Heart right ventricle (tissue), 16 donors: ENCODE results near the gene AARSD1. TPM values are rescaled to one million over a fixed set of nuclear protein-coding genes. Genes with fewer than 3 reads are reported as not detected.
A peak's percentile ranks its signal among the peaks of the same experiment; 100 is the strongest.

ENCODE experiments used
- ATAC-seq, 8 donors: fragments of 200-7000 bp; cut with Tn5 transposase; one replicate each; pipeline ENCODE4 v1.9.1; 2020; ENCODE audit warnings: mild to moderate bottlenecking in 8 of 8, moderate library complexity in 8 of 8, moderate number of reproducible peaks in 1 of 8
- DNase-seq, 2 donors: peaks; one replicate each; pipeline ENCODE4 v3.0.0-alpha.2; 2020
- H3K27ac ChIP-seq, 10 donors: fragments of 200-600 bp; sonication (generic) in 2 of 10; one replicate each; pipeline versions ENCODE4 v1.5.0 to v1.8.0; 2020 to 2022; ENCODE audit warnings: mild to moderate bottlenecking in 3 of 10
- H3K27me3 ChIP-seq, 7 donors: fragments of 200-600 bp; one replicate each; pipeline ENCODE4 v1.8.0; 2021 to 2022; ENCODE audit warnings: mild to moderate bottlenecking in 2 of 7
- H3K36me3 ChIP-seq, 9 donors: fragments of 200-600 bp; sonication (generic) in 1 of 9; one replicate each; pipeline versions ENCODE4 v1.5.0 to v1.8.0; 2020 to 2022; ENCODE audit warnings: mild to moderate bottlenecking in 2 of 9
- H3K4me1 ChIP-seq, 9 donors: fragments of 200-600 bp; sonication (generic) in 1 of 9; one replicate each; pipeline versions ENCODE4 v1.5.0 to v1.8.0; 2020 to 2022; ENCODE audit warnings: mild to moderate bottlenecking in 4 of 9
- H3K4me3 ChIP-seq, 10 donors: fragments of 200-600 bp; sonication (generic) in 2 of 10; one replicate each; pipeline versions ENCODE4 v1.5.0 to v1.8.0; 2020 to 2022; ENCODE audit warnings: mild to moderate bottlenecking in 7 of 10, moderate library complexity in 2 of 10
- H3K9me3 ChIP-seq, 11 donors: fragments of 200-600 bp in 10 of 11; sonication (generic) in 2 of 11; one replicate each; pipeline versions ENCODE4 v1.5.0 to v1.8.0; 2013 to 2022; ENCODE audit warnings: mild to moderate bottlenecking in 2 of 11, control low read depth in 1 of 11, moderate library complexity in 1 of 11
- WGBS, 2 donors: extraction: QIAGEN DNeasy Blood & Tissue Kit; methylation state at CpG; one replicate each; pipeline ENCODE4 v1.1.7; 2013; ENCODE audit warnings: inconsistent platforms in 1 of 2; 5-methylcytosine and 5-hydroxymethylcytosine counted together
- intact Hi-C, 10 donors: fragments of 100-400 bp; cut with DNase I; formaldehyde crosslinking; loops; one replicate each; pipeline versions ENCODE4 v1.11.1 to v1.14.2; 2022
- long read RNA-seq, 3 donors: library from polyadenylated mRNA; unstranded; transcript quantifications; one replicate each; pipeline ENCODE4 v2.0.0, GENCODE V29; 2020 to 2021
- polyA plus RNA-seq, 2 donors: library from polyadenylated mRNA; stranded (reverse); fragments of 200-250 nt; gene quantifications; one replicate each; pipeline ENCODE4 v1.2.3, GENCODE V29; 2013
- total RNA-seq, 10 donors: library from RNA; stranded (reverse); fragmentation: NEBNext Ultra II Directional in 3 of 10; extraction: Animal tissue kit (Norgen Biotek cat#: 25700) in 3 of 10; gene quantifications; one replicate each; pipeline versions ENCODE4 v1.2.1 to v1.2.4, GENCODE V29; 2021 to 2023
- TF ChIP-seq, protein P1 (sequence below), 9 donors: fragments of 200-600 bp; sonication (generic) in 2 of 9; IDR thresholded peaks; one replicate each; pipeline versions ENCODE4 v1.5.0 to v1.8.0; 2021 to 2022; ENCODE audit warnings: antibody characterized with exemption in 9 of 9, mild to moderate bottlenecking in 5 of 9, moderate library complexity in 1 of 9
- donor health status: Arrhythmogenic right ventricular cardiomyopathy.
- donor health status: ischemic (EF 13 %, LVEDD 7.1; RV severe dilation, severe dysfunction).
- donor health status: healthy with polysubstance abuse.
- donor health status: DM: no; HTN: yes; CAD: no.
- donor health status: DM: no; HTN: no; CAD: no.
- donor health status: ischemic (EF 25% LVEDD 6.9; RV normal size, moderate dysfunction).
- donor health status: ischemic (EF 25% LVEDD 5.7; RV mildly dilated, moderate dysfunction).
- donor health status: healthy.
- donor health status: DM: yes; HTN: yes; CAD: no.
- donor health status: Ischemic cardiomyopathy.
- donor health status: ischemic (EF 35%, LVEDD 5.7; RV mildly dilated, moderate dysfunction).
- donor health status: nonischemic (EF 11% LVEDD 7.7; RV severe dilation, severe dysfunction).
- donor health status: DM: yes; HTN: yes; CAD: no.
- donor health status: PGD.
- donor health status: ischemic (EF 29% LVEDD 5.4; RV normal size, mild dysfunction).
- donor health status: nonischemic (EF 23%, LVEDD 6.1; RV moderate dilation, normal function).

The AARSD1 gene, protein sequence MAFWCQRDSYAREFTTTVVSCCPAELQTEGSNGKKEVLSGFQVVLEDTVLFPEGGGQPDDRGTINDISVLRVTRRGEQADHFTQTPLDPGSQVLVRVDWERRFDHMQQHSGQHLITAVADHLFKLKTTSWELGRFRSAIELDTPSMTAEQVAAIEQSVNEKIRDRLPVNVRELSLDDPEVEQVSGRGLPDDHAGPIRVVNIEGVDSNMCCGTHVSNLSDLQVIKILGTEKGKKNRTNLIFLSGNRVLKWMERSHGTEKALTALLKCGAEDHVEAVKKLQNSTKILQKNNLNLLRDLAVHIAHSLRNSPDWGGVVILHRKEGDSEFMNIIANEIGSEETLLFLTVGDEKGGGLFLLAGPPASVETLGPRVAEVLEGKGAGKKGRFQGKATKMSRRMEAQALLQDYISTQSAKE
- 10 to 100 TPM; 20.0 to 34.7 (median 28.9) TPM for total RNA-seq
- polyA plus RNA-seq: 100 to 1,000 TPM in 1 of 2 donors, 10 to 100 TPM in 1; 55.8 to 125 TPM
- long read RNA-seq, donor 1, transcript AARSD1-202 (12 exons, 1,322 nt): major isoform, 21 of 25 reads
- long read RNA-seq, donor 1, partial matches to known transcripts: 0 of 25 reads
- long read RNA-seq, donor 1, other reads (novel, unspliced or antisense): 3 of 25 reads
- long read RNA-seq, donor 2, transcript AARSD1-202 (12 exons, 1,322 nt): major isoform, 13 of 17 reads
- long read RNA-seq, donor 2, partial matches to known transcripts: 2 of 17 reads
- long read RNA-seq, donor 2, other reads (novel, unspliced or antisense): 2 of 17 reads
- long read RNA-seq, donor 3, transcript AARSD1-202 (12 exons, 1,322 nt): major isoform, 26 of 32 reads
- long read RNA-seq, donor 3, partial matches to known transcripts: 2 of 32 reads
- long read RNA-seq, donor 3, other reads (novel, unspliced or antisense): 3 of 32 reads

- peaks cover 0 to 36% (median 16%) of the 10 kb centered on the region in 9 donors for H3K36me3 ChIP-seq
- no peaks in the 10 kb centered on the region for H3K9me3 ChIP-seq
- H3K27me3 ChIP-seq: no peaks in the 10 kb centered on the region
- H3K4me1 ChIP-seq: peaks cover 0 to 17% (median 14%) of the 10 kb centered on the region in 9 donors
- H3K27ac ChIP-seq: peak within 1 kb of the TSS; percentile 0 to 93 (median 88)
- peak; percentile 91 for DNase-seq
- 1 to 2% methylated on average over 43 of the region's 43 CpGs for WGBS, 2 donors
- peak within 1 kb of the TSS; percentile 50 to 89 (median 77) for H3K4me3 ChIP-seq
- peak; percentile 94 to 99 (median 98) for ATAC-seq
- intact Hi-C loops: no loop called here
- TF ChIP-seq, protein P1, sequence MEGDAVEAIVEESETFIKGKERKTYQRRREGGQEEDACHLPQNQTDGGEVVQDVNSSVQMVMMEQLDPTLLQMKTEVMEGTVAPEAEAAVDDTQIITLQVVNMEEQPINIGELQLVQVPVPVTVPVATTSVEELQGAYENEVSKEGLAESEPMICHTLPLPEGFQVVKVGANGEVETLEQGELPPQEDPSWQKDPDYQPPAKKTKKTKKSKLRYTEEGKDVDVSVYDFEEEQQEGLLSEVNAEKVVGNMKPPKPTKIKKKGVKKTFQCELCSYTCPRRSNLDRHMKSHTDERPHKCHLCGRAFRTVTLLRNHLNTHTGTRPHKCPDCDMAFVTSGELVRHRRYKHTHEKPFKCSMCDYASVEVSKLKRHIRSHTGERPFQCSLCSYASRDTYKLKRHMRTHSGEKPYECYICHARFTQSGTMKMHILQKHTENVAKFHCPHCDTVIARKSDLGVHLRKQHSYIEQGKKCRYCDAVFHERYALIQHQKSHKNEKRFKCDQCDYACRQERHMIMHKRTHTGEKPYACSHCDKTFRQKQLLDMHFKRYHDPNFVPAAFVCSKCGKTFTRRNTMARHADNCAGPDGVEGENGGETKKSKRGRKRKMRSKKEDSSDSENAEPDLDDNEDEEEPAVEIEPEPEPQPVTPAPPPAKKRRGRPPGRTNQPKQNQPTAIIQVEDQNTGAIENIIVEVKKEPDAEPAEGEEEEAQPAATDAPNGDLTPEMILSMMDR (IDR thresholded peaks at IDR 0.05): no peak
These were observed at the start of gene AARSD1 for GRCh38 chr17:42964161-42964932. Gene AARSD1, minus strand, starts transcription at chr17:42964454. Its CDS starts 14 bp downstream, at chr17:42964440.

DNA sequence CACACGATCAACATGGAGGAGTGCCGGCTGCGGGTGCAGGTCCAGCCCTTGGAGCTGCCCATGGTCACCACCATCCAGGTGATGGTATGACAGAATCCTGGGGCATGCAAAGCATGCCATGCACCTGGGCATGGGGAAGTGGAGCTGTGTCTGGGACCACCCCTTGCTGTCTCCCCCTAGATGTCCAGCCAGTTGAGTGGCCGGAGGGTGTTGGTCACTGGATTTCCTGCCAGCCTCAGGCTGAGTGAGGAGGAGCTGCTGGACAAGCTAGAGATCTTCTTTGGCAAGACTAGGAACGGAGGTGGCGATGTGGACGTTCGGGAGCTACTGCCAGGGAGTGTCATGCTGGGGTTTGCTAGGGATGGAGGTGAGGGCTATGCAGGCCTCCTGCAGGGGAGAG is 49.0 kb upstream of the AARSD1 start:
- WGBS, 2 donors: 80 to 85% methylated on average over 8 of the region's 8 CpGs
- no peaks in the 10 kb centered on the region for H3K9me3 ChIP-seq
- no peaks in the 10 kb centered on the region for H3K27me3 ChIP-seq
- peaks cover 0 to 78% (median 4%) of the 10 kb centered on the region in 9 donors for H3K36me3 ChIP-seq
- H3K27ac ChIP-seq: peak overlapping the region in 6 of 10 donors; percentile 5 to 82 (median 60)
- intact Hi-C loops: no loop called here
- ATAC-seq (peak in 1 of 8 donors; percentile 12), DNase-seq (no peak)
- no peak overlapping the region for H3K4me3 ChIP-seq
- TF ChIP-seq, protein P1 (IDR thresholded peaks at IDR 0.05): no peak
- peaks cover 22 to 91% (median 72%) of the 10 kb centered on the region in 9 donors for H3K4me1 ChIP-seq

DNA sequence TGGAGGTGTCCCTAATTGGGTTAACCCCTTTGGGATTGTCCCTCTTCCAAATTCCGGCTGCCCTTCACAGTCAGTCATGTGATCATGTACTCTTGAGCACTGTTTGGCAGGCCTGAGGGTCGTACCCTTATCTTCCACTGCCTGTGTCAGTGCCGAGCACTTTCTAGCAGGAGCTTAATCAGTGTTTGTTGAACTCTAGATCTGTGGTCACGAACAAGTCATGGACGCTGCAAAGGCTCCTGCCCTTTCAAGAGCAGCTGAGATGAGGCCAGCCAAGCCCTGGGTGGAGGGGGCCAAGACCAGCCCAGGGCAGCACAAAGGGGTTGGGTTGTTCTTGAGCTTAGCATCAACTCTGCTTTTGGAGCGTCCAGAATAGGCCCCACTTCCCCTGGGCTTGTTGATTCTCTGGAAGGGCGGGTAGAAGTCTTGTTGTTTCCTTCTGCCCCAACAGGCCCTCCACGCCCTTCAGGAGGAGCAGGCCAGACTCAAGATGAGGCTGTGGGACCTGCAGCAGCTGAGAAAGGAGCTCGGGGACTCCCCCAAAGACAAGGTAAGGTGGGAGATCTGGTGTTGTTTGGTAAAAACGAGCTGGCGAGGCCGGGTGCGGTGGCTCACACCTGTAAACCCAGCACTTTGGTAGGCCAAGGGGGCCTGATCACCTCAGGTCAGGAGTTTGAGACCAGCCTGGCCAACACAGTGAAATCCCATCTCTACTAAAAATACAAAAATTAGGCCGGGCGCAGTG is 47.6 kb upstream of the AARSD1 start:
- DNase-seq: no peak
- no peaks in the 10 kb centered on the region for H3K27me3 ChIP-seq
- H3K4me3 ChIP-seq: no peak overlapping the region
- peak overlapping the region in 7 of 10 donors; percentile 38 to 59 (median 47) for H3K27ac ChIP-seq
- peak in 2 of 8 donors; percentile 21 to 45 for ATAC-seq
- intact Hi-C loops: no loop called here
- peaks cover 22 to 97% (median 80%) of the 10 kb centered on the region in 9 donors for H3K4me1 ChIP-seq
- 71% methylated on average over 15 of the region's 15 CpGs for WGBS, 2 donors
- H3K36me3 ChIP-seq: peaks cover 0 to 64% (median 4%) of the 10 kb centered on the region in 9 donors
- TF ChIP-seq, protein P1 (IDR thresholded peaks at IDR 0.05): no peak
- no peaks in the 10 kb centered on the region for H3K9me3 ChIP-seq
